HG02642 (cell line): Measurements from ENCODE around the gene SVEP1.
A peak's percentile ranks its signal among the peaks of the same experiment; 100 is the strongest.
"Not testable (repeated sequence)": the region's sequence is repeated elsewhere in the genome, so short reads cannot be mapped to it uniquely, and the experiment has no call there.

Source experiments
- ATAC-seq: cut with Tn5 transposase; IDR thresholded peaks from one replicate; pipeline ENCODE4 v1.9.1; 2021; ENCODE audit warnings: mild to moderate bottlenecking; ENCODE audit not compliant: unreplicated experiment, poor library complexity

SVEP1 gene

DNA sequence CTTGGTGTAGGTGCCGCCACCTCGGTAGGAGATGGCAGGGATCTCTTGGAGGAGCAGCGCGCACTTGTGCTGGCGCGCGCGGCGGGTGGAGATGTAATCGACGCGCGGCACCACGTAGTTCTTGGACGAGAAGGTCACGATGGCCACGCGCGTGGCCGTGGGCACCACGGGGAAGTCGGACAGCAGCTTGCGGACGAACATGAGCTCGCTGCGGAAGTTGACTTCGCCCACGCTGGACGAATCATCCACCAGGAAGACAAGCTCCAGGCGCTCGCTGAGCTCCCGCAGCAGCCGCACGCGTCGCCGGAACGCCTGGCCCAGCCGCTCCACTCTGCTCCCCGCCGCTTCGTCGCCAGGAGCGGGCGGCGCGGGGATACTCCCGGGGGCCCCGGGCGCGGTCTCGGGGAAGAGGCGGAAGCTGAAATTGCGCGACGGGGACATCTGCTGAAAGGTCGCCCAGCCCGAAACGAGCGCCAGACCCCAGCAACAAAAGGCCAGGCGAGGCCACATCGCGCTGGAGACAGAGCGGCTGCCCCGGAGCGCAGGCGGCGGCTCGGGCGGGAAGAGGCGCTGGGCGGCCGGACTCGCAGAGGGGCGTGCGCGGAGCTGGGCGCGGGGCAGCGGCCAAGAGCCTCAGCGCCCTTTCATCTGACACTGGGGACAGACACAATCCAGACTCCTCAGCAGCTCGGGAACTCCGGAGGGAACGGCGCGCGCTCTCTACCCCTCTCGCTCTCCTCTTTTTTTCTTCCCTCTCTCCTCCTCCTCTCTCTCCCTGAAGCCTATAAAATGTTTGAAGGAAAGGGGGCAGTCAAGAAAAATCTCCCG, at the start of gene SVEP1:
Gene SVEP1 (minus strand): TSS at position 708 of the 828 bp plus-strand sequence. CDS start 198 bp downstream, at position 510.
- ATAC-seq = no peak

DNA sequence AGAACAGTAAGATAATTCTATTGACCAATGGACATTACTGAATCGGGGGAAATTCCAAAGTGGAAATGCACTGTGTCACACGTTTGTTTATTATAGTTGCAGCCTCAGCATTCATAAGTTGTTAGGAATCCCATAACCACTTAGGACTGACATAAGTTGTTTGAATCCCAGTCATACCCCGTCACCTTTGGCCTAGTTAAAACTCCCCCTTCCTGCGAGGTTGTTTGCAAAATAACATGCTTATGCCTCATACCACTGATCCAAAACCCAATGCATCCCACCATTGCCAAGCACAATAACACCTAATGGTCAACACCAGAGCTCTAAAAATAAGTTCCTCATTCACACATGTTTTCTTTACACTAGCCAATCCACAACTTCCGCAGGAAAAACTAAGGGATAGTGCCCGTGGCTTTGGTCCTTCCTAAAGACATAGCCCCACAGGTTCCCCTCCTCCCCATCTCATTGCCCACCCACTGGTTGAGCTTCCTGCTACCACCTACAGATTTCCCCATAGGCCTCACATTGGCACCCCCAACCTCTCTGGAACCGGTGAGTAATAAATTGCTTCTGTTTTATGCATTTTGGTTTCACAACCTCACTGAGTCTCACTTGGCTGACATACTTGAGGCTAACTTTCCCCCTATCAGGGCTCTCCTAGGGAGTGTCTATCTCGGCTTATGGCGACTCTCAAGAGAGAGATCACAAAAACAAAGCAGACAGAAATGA, 46.7 kb upstream of the SVEP1 start:
- ATAC-seq = peak; percentile 96

DNA sequence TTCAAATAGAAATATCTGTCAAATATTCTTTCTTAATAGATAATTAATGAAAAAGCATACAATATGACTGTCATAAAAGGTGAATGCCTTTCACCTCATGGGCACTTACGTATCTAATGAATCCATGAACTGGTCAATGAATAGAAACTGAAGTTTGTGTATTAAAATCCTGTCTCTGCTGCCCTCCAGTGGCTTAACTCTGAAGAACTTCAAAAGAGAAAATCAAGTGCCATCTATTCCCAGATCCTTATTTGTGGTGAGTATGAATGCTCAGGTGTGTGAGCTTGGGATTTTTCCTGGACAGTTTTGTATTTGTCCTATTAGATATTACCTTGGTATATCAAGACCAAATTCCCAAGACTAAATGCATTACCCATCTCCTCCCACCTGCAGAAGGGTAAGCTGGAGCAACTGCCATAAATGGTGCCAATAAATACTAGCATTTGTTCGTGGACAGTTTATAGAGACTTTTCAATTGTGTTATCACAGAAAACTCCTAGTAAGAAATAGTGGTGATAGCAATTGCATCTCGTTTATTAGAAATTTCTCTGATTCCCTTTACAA, 44.0 kb upstream of the SVEP1 start:
- ATAC-seq = peak; percentile 41

DNA sequence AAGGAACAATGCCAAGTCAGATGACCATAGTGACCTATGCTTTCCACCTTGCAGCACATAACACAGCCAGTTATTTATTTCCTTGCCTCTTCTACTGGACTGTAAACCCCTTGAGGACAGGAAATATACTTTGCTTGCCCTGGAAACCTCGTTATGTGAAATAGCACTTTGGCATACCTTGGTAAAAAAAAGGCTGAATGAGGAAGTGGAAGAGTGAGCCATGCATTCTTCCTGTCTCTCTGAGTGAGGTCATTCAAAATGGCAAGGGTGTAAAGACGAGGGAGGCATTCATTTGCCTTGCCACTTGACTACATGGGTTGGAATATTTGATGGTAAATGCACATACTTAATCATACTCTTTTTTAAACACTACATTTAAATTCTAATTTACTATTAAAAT, 42.8 kb upstream of the SVEP1 start:
- no peak for ATAC-seq

DNA sequence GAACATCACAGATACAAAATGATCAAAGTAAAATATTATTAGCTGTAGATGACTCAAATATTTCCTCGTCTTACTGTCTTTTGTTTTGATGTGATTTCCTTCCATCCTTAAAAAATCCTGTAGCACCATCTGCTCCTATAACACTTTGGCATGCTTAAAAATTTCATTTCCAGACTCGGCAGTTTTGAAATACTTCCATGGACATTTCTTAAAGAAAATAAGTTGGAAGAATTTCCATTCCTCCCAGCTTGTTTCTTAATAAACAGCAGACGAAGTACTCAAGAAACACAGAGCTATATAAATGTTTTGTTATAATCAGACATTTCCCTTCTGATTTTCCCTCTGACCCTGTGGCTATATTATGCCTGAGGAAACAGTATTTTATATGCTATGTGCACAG, 41.2 kb upstream of the SVEP1 start:
- no peak for ATAC-seq

DNA sequence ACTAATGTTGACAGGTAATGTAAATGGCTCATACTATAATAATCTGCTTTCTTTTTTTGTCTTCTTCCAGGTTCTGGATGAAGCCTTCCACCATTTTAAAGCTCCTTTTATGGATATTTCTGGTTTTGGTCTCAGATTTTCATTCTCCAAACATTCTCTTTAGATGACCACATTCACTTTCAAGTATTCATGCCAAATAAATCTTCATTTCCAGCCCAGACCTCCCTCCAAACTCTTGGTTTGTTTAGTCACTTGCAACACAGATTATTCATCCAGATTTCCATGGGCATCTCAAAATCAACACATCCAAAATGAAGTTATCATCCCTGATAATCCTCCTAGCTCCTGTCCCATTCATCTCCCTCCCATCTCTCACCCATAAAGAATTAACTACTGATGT, 40.3 kb upstream of the SVEP1 start:
- ATAC-seq = no peak

DNA sequence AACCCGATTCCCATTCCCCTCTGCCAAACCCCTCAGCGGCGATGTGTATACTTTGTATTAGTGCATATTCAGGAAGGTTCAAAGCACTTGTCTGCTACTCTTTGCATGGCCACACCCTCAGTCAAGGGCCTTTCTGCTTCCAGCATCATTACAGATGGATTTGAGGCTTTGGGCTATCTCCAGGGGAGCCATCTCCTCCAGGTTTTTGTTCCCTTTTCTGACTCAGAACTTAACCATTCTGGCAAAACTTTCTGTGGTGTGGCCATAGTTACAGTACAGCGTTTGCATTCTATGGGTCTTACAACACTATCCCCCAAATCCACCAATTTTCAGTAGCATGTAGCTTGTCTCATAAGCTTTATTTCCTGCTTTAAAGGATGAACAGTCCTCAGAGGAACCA, 36.0 kb upstream of the SVEP1 start:
- ATAC-seq = no peak

DNA sequence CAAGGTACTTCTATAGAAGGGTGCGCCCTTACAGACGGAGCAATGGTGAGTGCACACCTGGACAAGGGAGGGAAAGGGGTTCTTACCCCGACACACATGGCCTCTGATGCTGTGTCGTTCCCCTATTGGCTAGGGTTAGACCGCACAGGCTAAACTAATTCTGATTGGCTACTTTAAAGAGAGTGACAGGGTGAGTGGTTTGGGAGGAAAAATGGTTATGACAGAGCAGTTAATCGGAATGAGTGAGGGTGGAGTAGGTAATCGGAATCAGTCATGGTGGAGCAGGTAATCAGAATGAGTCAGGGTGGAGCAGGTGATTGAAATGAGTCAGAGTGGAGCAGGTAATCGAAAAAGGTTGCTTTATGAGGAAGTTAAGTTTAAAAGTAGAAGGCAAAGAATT, 35.0 kb upstream of the SVEP1 start:
- not testable (repeated sequence) for ATAC-seq

DNA sequence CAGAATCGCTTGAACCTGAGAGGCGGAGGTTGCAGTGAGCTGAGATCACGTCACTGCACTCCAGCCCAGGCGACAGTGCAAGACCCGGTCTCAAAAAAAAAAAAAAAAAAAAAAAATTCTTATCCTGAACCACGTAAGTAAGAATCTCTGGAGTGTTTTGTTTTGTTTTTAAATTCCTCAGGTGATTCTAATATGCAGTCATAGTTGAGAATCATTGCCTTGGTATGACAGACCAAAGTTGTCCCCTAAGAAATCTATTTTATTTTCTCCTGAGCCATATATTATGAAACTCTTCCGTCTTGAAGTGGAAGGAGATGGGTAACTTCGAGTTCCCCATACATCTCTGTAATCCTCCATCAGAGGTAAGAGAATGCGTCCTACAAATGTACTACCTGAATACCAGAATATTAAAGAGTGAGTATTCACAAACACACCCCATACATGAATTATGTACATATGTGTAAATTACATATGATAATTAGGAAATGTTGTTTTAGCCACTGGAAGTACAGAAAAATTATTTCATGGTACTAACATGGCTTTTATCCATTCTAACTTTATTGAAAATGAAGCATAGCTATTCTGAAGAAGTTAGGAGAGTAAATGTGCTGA, 26.7 kb upstream of the SVEP1 start:
- no peak for ATAC-seq

DNA sequence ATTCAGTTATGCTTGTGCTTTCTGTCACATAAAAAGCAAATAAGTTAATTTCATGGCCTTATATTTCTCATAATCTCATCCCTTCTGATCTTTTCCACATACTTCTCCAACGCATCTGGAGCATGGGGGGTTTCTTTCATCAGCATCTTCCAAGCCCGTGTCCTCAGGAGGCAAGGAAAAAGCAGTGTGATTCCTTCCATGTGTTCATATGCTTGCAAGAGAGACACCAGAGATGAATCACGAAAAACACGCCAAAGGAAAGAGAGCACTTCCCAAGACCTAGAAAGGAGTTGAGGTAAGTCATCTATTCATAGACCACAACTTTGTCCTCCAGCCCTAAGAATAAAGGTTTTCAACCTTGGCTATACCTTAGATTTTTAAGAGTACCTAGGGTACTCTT, 26.0 kb upstream of the SVEP1 start:
- ATAC-seq = no peak

DNA sequence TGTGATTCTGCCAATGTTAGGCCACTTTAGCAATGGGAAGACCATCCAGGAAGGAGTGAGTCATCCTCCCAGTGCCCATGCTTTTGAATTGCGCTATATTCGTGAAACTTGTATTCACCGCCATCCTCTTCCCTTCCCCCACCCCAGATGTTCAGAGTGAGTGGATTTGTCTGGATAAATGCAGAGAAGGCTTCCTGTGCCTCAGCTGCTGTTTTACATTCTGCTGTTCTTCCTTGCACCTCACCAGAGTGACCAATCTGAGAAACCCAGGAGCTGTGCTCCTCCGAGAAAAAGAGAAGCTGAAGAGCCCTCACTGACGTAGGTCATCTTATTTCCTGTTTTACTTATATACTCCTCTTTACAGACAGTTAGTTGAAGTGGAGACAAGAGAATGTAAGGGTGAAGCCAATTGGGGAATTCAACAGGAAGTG, 24.6 kb upstream of the SVEP1 start:
- no peak for ATAC-seq

DNA sequence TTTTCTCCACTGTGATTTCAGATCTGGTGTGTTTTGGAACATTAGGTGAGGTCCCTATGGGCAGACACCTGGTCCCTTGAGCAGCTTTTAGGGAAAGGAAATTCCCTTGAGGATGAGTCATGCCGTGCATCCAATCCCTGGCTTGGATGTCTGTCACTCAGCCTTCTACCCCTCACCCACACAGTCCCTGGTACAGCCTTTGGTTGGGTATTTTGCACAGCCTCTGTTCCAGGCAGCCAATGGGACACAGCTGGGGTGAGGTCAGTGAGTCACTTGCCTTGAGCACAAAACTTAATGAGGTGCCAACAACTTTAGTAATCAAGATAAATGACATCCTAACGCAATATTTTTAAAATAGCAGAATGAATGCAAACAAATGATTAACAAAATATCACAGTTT, 22.7 kb upstream of the SVEP1 start:
- ATAC-seq = no peak

DNA sequence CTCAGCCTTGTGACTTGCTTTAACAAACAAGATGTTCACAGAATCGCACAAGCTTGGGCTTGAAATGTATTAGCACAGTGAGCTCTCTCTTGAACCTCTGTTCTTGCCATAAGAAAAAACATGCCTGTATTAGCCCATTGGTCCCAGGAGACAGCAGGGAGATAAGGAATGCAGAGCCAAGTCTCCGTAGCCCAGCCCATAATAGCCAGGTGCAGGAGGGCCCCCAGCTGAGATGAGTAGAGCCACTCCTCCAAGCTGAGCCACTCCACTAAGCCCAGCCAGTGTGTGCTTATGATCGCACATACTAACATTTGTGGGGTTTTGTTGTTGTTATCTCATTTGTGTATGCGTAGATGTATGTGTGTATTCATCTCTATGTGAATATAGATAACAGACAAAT, 21.6 kb upstream of the SVEP1 start:
- ATAC-seq = no peak

DNA sequence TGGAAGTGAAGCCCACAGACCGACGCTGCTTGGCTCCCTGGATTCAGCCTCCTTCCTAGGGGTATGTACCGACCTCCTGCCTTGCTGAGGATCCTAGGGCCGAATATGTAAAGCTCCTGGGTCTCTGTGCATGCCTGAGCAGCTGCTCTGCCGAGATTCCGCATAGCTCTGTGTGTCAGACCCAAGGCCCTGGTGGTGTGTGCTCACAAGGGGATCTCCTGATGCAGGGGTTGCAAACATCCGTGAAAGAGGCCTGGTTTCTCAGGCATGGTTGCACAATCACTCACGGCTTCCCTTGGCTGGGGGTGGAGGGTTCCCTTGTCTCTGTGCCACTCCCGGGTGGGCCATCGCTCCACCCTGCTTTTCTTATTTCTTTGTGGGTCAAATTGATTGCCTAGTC, 19.9 kb upstream of the SVEP1 start:
- no peak for ATAC-seq

DNA sequence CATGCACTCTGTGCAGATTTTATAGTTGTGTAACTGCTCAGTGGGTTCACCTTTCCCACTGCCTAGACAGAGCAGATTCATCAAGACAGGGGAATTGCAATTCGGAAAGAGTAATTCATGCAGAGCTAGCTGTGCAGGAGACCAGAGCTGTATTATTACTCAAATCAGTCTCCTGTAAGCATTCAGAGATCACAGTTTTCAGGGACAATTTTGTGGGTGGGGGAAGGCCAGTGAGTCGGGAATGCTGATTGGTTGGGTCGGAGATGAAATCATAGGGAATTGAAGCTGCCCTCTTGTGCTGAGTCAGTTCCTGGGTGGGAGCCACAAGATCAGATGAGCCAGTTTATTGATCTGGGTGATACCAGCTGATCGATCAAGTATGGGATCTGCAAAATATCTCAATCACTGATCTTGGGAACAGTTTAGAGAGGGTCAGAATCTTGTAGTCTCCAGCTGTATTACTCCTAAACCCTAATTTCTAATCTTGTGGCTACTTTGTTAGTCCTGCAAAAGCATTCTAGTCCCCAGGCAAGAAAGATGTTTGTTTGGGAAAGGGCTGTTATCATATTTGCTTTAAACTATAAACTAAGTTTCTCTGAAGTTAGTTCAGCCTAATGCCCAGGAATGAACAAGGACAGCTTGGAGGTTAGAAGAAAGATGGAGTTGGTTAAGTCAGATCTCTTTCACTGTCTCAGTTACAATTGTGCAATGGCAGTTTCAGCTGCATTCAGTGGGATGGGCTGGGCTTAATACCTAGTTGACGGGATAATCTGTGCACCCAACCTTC, 12.7 kb upstream of the SVEP1 start:
- ATAC-seq = no peak

DNA sequence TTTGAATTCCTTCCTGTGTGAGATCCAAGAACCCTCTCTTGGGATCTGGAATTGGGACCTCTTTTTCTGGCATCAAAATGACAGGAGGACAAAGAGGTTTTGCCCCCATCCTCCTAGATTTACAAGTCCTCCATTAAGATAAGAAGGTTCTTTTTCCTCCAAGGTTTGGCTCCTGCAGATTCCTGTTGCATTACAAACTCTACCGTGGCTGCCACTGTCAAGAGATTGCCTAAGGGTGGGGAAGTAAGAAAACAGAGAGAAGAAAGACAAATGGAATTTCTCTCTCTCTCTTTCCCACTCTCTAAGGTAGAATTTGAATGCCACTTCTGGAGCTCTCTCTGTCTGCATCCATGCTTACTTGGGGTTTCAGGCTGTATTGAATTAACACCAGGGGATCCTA, 12.0 kb upstream of the SVEP1 start:
- no peak for ATAC-seq

DNA sequence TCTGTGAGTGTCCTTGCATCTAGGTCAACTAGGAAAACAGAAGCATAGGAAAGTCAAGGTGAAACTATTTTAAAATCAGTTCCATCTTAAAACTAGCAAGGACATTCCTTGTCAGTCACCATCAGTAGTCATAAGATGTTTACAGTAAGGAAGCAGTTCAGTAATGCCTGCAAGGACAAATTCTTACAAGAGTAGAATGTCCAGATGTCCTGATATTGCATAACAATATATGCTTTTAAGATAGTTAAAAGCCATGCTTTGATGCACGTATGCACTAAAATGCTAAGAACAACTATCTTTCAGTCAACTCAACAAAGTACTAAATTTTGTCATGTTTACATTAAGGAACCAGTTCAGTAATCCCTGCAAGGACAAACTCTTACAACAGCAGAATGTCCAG, 11.3 kb upstream of the SVEP1 start:
- no peak for ATAC-seq

DNA sequence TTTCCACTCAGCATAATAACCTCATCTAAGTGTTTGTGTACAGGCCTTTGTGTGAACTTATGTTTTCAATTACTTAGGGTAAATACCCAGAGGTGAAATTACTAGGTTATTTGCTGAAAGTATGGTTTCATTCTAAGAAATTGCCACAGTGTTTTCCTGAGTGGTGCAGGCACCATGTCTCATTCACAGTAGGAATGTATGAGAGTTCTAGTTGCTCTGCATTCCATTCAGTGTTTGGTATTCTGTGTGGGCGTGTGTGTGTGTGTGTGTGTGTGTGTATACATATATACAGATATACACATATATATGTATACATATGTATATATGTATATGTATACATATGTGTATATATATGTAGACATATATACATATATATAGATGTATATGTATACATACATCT, 8.8 kb upstream of the SVEP1 start:
- ATAC-seq = no peak

DNA sequence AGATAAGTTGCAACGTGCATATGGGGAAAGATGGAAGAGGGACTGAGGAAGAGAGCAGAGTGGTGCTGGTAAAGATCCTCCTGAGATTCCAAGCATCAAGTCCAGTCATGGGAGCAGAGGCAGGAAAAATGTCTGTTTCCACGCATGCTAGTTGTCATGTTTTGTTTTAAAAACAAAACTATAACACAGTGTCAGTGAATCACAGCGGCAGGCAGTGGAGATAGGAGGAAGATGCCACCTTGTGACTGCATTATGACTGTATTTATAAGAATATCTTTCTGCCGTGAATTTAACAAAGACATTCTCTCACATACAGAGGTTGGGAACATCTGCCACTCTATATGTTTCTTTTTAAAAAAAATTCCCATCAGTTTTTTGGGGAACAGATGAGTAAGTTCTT, 3.7 kb upstream of the SVEP1 start:
- ATAC-seq = no peak

DNA sequence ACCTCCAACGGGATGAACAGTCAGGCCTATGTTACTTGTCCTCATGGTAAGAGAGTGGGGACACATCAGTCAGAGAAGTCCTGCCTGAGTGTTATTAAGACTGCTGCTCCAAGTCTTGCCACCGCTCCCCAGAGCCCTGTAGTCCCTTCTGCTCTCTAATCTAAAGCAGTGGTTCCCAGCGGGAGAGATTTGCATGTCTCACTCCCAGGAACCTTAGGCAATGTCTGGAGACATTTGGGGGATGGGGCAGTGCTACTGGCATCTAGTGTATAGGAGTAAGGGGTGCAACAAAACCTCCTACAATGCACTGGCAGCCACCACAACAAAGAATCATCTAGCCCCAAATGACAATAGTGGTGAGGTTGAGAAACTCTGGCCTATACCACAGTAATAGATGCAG, 2.6 kb upstream of the SVEP1 start:
- ATAC-seq = no peak
